Psoas muscle (tissue), 8 donors: ENCODE results near the gene DKKL1. TPM values are rescaled to one million over a fixed set of nuclear protein-coding genes. Genes with fewer than 3 reads are reported as not detected.

Experiments used
- ATAC-seq, 4 donors: fragments of 200-7000 bp; cut with Tn5 transposase; one replicate each; pipeline ENCODE4 v1.9.1; 2020; ENCODE audit warnings: moderate library complexity in 3 of 4, mild to moderate bottlenecking in 2 of 4
- DNase-seq, 2 donors: peaks; one replicate each; pipeline ENCODE4 v3.0.0-alpha.2; 2020
- H3K27ac ChIP-seq: fragments of 200-600 bp; one replicate; pipeline ENCODE4 v1.8.0; 2022
- H3K27me3 ChIP-seq, 3 donors: fragments of 200-600 bp in 1 of 3; one replicate each; pipeline versions ENCODE4 v1.6.1 to v1.8.0; 2013 to 2022; ENCODE audit warnings: low read length in 2 of 3, mild to moderate bottlenecking in 2 of 3, moderate library complexity in 1 of 3; ENCODE audit not compliant: insufficient read depth in 3 of 3
- H3K36me3 ChIP-seq, 2 donors: fragments of 200-600 bp in 1 of 2; one replicate each; pipeline versions ENCODE4 v1.6.1 to v1.8.0; 2013 to 2022; ENCODE audit warnings: low read depth in 1 of 2, mild to moderate bottlenecking in 1 of 2, moderate library complexity in 1 of 2; ENCODE audit not compliant: insufficient read depth in 1 of 2
- H3K4me1 ChIP-seq: fragments of 200-600 bp; one replicate; pipeline ENCODE4 v1.8.0; 2022
- H3K4me3 ChIP-seq: fragments of 200-600 bp; one replicate; pipeline ENCODE4 v1.8.0; 2022; ENCODE audit warnings: mild to moderate bottlenecking
- H3K9me3 ChIP-seq: fragments of 200-600 bp; one replicate; pipeline ENCODE4 v1.8.0; 2022
- CTCF ChIP-seq: fragments of 200-600 bp; IDR thresholded peaks from one replicate; pipeline ENCODE4 v1.8.0; 2022; ENCODE audit warnings: antibody characterized with exemption
- WGBS, 3 donors: extraction: QIAGEN DNeasy Blood & Tissue Kit; methylation state at CpG; one replicate each; pipeline versions ENCODE4 v1.1.6 to v1.1.7; 2013; 5-methylcytosine and 5-hydroxymethylcytosine counted together
- intact Hi-C, 2 donors: fragments of 100-400 bp; cut with DNase I; formaldehyde crosslinking; loops; one replicate each; pipeline versions ENCODE4 v1.11.0 to v1.14.2; 2022
- polyA plus RNA-seq, 3 donors: library from polyadenylated mRNA; stranded (reverse); fragments of 200-250 nt; gene quantifications; one replicate each; pipeline ENCODE4 v1.2.3, GENCODE V29; 2013
- total RNA-seq, 4 donors: library from RNA; stranded (reverse); fragmentation: NEBNext Ultra II Directional in 2 of 4; extraction: Animal tissue kit (Norgen Biotek cat#: 25700) in 2 of 4; gene quantifications; one replicate each; pipeline versions ENCODE4 v1.2.1 to v1.2.4, GENCODE V29; 2021 to 2023
- donor health status: healthy with polysubstance abuse.
- donor health status: DM: no; HTN: no; CAD: no; lungs with moderate emphysema.
- donor health status: Bipolar disorder and iron deficiency.
- donor health status: healthy.
- donor health status: DM: yes; HTN: yes; CAD: no.
- donor health status: DM: no; HTN: no; CAD: no.
- donor health status: DM: no; HTN: no; CAD: no.
- donor health status: DM: yes; HTN: yes; CAD: no.

The DKKL1 gene
- total and polyA plus RNA-seq, 7 donors: 0.06 TPM; not detected in 6

- WGBS, 3 donors: 90 to 91% (median 91%) methylated on average over 3 of the region's 3 CpGs
- Histone ChIP-seq H3K36me3 (no peaks in the 10 kb centered on the region), H3K4me1 (no peaks in the 10 kb centered on the region), H3K4me3 (no peak overlapping the region), H3K27me3 (peaks cover 0 to 15% (median 0%) of the 10 kb centered on the region in 3 donors), H3K27ac (no peak overlapping the region), H3K9me3 (peaks cover 8% of the 10 kb centered on the region)
- intact Hi-C loops: no loop called here
- TF ChIP-seq CTCF: no peak
- ATAC-seq (no peak), DNase-seq (no peak)
Observed at GRCh38 chr19:49380391-49380790, 16.7 kb downstream of the DKKL1 start.

GRCh38 chr19:49382639-49383038 lies 19.0 kb downstream of the DKKL1 start:
- WGBS, 3 donors: 91 to 96% (median 93%) methylated on average over 5 of the region's 5 CpGs
- no peak for ATAC-seq
- Histone ChIP-seq H3K4me1 (no peaks in the 10 kb centered on the region), H3K27ac (no peak overlapping the region), H3K9me3 (peaks cover 8% of the 10 kb centered on the region), H3K27me3 (peaks cover 0 to 16% (median 0%) of the 10 kb centered on the region in 3 donors), H3K4me3 (no peak overlapping the region), H3K36me3 (no peaks in the 10 kb centered on the region)
- no peak for DNase-seq
- intact Hi-C loops: no loop called here
- no peak for TF ChIP-seq CTCF

- ATAC-seq: no peak
- DNase-seq: no peak
- no peak for TF ChIP-seq CTCF
- intact Hi-C loops: no loop called here
- H3K27me3 ChIP-seq: peaks cover 0 to 21% (median 2%) of the 10 kb centered on the region in 3 donors
- WGBS, 3 donors: 33 to 95% (median 38%) methylated on average over 1 of the region's 1 CpG
- no peak overlapping the region for H3K27ac ChIP-seq
- H3K9me3 ChIP-seq: peaks cover 8% of the 10 kb centered on the region
- no peaks in the 10 kb centered on the region for H3K4me1 ChIP-seq
- H3K4me3 ChIP-seq: no peak overlapping the region
- H3K36me3 ChIP-seq: no peaks in the 10 kb centered on the region
Observed at GRCh38 chr19:49383599-49383998, 19.9 kb downstream of the DKKL1 start.

- ATAC-seq: peak; percentile 58 to 91 (median 81)
Observed at GRCh38 chr19:49387936-49388372, 24.3 kb downstream of the DKKL1 start, which contains the start of gene KASH5. TSS of gene KASH5 (plus strand) at chr19:49388249. CDS start at chr19:49390884, 2,635 bp downstream.

More at GRCh38 chr19:49387936-49388372, 24.3 kb downstream of the DKKL1 start, which contains the start of gene KASH5:
- no peaks in the 10 kb centered on the region for H3K9me3 ChIP-seq
- intact Hi-C loops: no loop called here
- no peaks in the 10 kb centered on the region for H3K4me1 ChIP-seq
- no peaks in the 10 kb centered on the region for H3K36me3 ChIP-seq
- DNase-seq: peak; percentile 83 to 92
- TF ChIP-seq CTCF: no peak
- no peak within 1 kb of the TSS for H3K27ac ChIP-seq
- WGBS, 3 donors: 45 to 54% (median 50%) methylated on average over 37 to 40 of the region's 40 CpGs
- peak within 1 kb of the TSS; percentile 49 for H3K4me3 ChIP-seq
- H3K27me3 ChIP-seq: peaks cover 0 to 6% (median 5%) of the 10 kb centered on the region in 3 donors
